ENCODE results near the gene REPIN1.

DNA sequence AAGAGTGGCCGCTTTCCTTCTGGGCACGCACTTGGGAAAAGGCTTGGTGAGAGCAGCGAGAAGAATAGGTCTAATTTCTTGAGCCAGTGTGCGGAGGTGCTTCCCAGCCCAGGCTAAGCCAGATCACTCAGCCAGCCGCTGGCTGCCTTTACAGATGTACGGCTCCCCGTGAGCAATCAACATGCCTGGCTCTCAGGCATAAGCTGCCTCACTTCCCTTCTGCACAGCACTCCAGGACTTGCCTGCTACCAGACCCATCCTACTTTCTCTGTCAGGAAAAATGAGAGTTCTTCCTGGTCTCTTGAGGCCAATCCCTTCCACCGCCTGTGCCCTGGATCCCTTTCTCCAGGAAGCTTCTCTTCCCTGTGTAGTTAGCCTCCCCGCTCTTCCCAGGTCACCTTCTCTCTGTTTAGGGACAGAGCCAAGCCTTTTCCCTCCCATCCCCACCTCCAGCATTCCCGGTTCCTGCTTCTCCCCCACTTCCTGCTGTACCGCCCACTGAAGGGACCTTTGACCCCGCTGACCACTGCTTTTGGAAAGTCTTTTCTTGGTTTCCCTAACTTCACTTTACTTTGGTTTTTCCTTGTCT, 44.2 kb upstream of the REPIN1 start:
- TF ChIP-seq, protein P1, sequence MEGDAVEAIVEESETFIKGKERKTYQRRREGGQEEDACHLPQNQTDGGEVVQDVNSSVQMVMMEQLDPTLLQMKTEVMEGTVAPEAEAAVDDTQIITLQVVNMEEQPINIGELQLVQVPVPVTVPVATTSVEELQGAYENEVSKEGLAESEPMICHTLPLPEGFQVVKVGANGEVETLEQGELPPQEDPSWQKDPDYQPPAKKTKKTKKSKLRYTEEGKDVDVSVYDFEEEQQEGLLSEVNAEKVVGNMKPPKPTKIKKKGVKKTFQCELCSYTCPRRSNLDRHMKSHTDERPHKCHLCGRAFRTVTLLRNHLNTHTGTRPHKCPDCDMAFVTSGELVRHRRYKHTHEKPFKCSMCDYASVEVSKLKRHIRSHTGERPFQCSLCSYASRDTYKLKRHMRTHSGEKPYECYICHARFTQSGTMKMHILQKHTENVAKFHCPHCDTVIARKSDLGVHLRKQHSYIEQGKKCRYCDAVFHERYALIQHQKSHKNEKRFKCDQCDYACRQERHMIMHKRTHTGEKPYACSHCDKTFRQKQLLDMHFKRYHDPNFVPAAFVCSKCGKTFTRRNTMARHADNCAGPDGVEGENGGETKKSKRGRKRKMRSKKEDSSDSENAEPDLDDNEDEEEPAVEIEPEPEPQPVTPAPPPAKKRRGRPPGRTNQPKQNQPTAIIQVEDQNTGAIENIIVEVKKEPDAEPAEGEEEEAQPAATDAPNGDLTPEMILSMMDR (IDR thresholded peaks at IDR 0.05), result no peak
- TF ChIP-seq TAF1 (IDR thresholded peaks at IDR 0.05; ENCODE audit: borderline replicate concordance, low read depth, low read length), result no peak
- no peak for TF ChIP-seq MXI1 (IDR thresholded peaks at IDR 0.05; ENCODE audit: low read depth, low read length)
- no peak for TF ChIP-seq TEAD4 (IDR thresholded peaks at IDR 0.05; ENCODE audit: borderline replicate concordance, insufficient read depth)
- no peak for TF ChIP-seq POLR2AphosphoS5 (IDR thresholded peaks at IDR 0.05; ENCODE audit: low read depth, low read length)
- no peak for TF ChIP-seq RFX5 (IDR thresholded peaks at IDR 0.05; ENCODE audit: low read length)
- TF ChIP-seq, protein P2, sequence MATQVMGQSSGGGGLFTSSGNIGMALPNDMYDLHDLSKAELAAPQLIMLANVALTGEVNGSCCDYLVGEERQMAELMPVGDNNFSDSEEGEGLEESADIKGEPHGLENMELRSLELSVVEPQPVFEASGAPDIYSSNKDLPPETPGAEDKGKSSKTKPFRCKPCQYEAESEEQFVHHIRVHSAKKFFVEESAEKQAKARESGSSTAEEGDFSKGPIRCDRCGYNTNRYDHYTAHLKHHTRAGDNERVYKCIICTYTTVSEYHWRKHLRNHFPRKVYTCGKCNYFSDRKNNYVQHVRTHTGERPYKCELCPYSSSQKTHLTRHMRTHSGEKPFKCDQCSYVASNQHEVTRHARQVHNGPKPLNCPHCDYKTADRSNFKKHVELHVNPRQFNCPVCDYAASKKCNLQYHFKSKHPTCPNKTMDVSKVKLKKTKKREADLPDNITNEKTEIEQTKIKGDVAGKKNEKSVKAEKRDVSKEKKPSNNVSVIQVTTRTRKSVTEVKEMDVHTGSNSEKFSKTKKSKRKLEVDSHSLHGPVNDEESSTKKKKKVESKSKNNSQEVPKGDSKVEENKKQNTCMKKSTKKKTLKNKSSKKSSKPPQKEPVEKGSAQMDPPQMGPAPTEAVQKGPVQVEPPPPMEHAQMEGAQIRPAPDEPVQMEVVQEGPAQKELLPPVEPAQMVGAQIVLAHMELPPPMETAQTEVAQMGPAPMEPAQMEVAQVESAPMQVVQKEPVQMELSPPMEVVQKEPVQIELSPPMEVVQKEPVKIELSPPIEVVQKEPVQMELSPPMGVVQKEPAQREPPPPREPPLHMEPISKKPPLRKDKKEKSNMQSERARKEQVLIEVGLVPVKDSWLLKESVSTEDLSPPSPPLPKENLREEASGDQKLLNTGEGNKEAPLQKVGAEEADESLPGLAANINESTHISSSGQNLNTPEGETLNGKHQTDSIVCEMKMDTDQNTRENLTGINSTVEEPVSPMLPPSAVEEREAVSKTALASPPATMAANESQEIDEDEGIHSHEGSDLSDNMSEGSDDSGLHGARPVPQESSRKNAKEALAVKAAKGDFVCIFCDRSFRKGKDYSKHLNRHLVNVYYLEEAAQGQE (IDR thresholded peaks at IDR 0.05; ENCODE audit: low read depth, low read length), result no peak
